ENCODE measurements around the gene DNLZ. TPM values are rescaled to one million over a fixed set of nuclear protein-coding genes. Genes with fewer than 3 reads are reported as not detected.

DNLZ gene
- polyA plus RNA-seq, 1 of the 3 experiments (the other 2 are of a cell fraction) = 40.6 TPM

GRCh38 chr9:136330406-136330990 is 33.0 kb downstream of the DNLZ start:
- peaks cover 0 to 5% of the 10 kb centered on the region in 2 experiments for H3K36me3 ChIP-seq (replicated peaks in 1 of 2; ENCODE audit: control insufficient read depth in 1 of 2, insufficient read depth in 2 of 2, low read length in 1 of 2)
- ChIA-PET POLR2A (no interaction called here), CTCF (interaction anchor here (0.9 to 4.1 kb wide), 2 partner anchors 16 to 42 kb away, joined by 3 to 25 read pairs; no protein-coding TSS in a partner anchor)
- no peak for DNase-seq
- 86% methylated on average over 11 of the region's 14 CpGs for WGBS (ENCODE audit: low lambda C conversion rate)
- peaks cover 3% of the 10 kb centered on the region for H3F3A ChIP-seq (replicated peaks; ENCODE audit: insufficient read depth)
- TF ChIP-seq MAX (IDR thresholded peaks at IDR 0.05; ENCODE audit: low read depth) (no peak), RAD21 (IDR thresholded peaks at IDR 0.05; ENCODE audit: low read length) (no peak), MEF2A (IDR thresholded peaks at IDR 0.05; ENCODE audit: borderline replicate concordance, low read depth) (no peak), EP300 (IDR thresholded peaks at IDR 0.05; ENCODE audit: borderline replicate concordance in 1 of 2, low read depth in 1 of 2, low read length in 1 of 2) (no peak), TAF1 (IDR thresholded peaks at IDR 0.05; ENCODE audit: borderline replicate concordance, low read depth, low read length) (no peak), NRF1 (IDR thresholded peaks at IDR 0.05; ENCODE audit: low read depth, low read length) (no peak), IRF3 (IDR thresholded peaks at IDR 0.05; ENCODE audit: low read depth, low read length) (no peak), USF1 (IDR thresholded peaks at IDR 0.05; ENCODE audit: borderline replicate concordance, low read depth) (no peak), PBX3 (IDR thresholded peaks at IDR 0.05) (no peak), FOXJ3 (CRISPR knock-in tag; IDR thresholded peaks at IDR 0.05) (no peak), ELF1 (IDR thresholded peaks at IDR 0.05) (no peak), FOSL2 (IDR thresholded peaks at IDR 0.05; ENCODE audit: borderline replicate concordance, low read depth) (no peak), GATA2 (CRISPR knock-in tag; IDR thresholded peaks at IDR 0.05) (no peak), SMC3 (IDR thresholded peaks at IDR 0.05; ENCODE audit: low read depth, low read length) (no peak), NFIC (IDR thresholded peaks at IDR 0.05; ENCODE audit: borderline replicate concordance) (no peak), MXI1 (IDR thresholded peaks at IDR 0.05; ENCODE audit: low read depth, low read length) (no peak)
- H2AFZ ChIP-seq (ENCODE audit: low read depth) = no peak overlapping the region
- peaks cover 24 to 31% of the 10 kb centered on the region in 2 experiments for H3K4me1 ChIP-seq (ENCODE audit: control insufficient read depth in 1 of 2, insufficient read depth in 2 of 2, low read depth in 1 of 2, low read length in 1 of 2)
- no peak overlapping the region for H3K9ac ChIP-seq
- peak overlapping the region; percentile 100; the same call in 1 of the 2 replicates for H3K4me2 ChIP-seq
- no peak overlapping the region for H3K4me3 ChIP-seq (ENCODE audit: low read depth in 2 of 2, low read length in 1 of 2)
- no peaks in the 10 kb centered on the region for H3K9me3 ChIP-seq
- H3K27me3 ChIP-seq (ENCODE audit: insufficient read depth) = no peaks in the 10 kb centered on the region
- peaks cover 52% of the 10 kb centered on the region for H3K79me2 ChIP-seq (ENCODE audit: insufficient read depth)
- H4K20me1 ChIP-seq (ENCODE audit: insufficient read depth) = peaks cover 45% of the 10 kb centered on the region
- no peaks in the 10 kb centered on the region for H3K9me2 ChIP-seq
- no peak overlapping the region; a peak in 1 of 4 replicates for H3K27ac ChIP-seq (ENCODE audit: low read depth in 2 of 2, low read length in 1 of 2)

All from SK-N-SH (cell line).